Erythroblast (primary cell): ENCODE data around the gene COL12A1.
A peak's percentile ranks its signal among the peaks of the same experiment; 100 is the strongest.

Source experiments
- DNase-seq, 2 experiments: peaks; one replicate each; lab custom pipeline; 2025; lab: John Stamatoyannopoulos, UW
- GATA1 ChIP-seq: IDR thresholded peaks from 2 replicates; pipeline ENCODE4 v1.6.1; 2011; ENCODE audit warnings: low read depth, mild to moderate bottlenecking, control low read depth, low read length, moderate library complexity
- POLR2A ChIP-seq: IDR thresholded peaks from 2 replicates; pipeline ENCODE4 v1.6.1; 2011; ENCODE audit warnings: mild to moderate bottlenecking, low read length

Gene COL12A1

GRCh38 chr6:75154973-75155372, 50.9 kb downstream of the COL12A1 start:
- TF ChIP-seq GATA1 (no peak), POLR2A (no peak)
- DNase-seq: no peak

- no peak for DNase-seq
- TF ChIP-seq POLR2A (no peak), GATA1 (no peak)
These were observed 55.0 kb downstream of the COL12A1 start for GRCh38 chr6:75150685-75151412.

- DNase-seq: no peak
- TF ChIP-seq POLR2A (no peak), GATA1 (no peak)
These were observed 56.2 kb downstream of the COL12A1 start for GRCh38 chr6:75149696-75150095.

- no peak for DNase-seq
- no peak for TF ChIP-seq GATA1
- no peak for TF ChIP-seq POLR2A
These were observed 56.6 kb downstream of the COL12A1 start for GRCh38 chr6:75149240-75149639.

GRCh38 chr6:75147512-75147911, 58.3 kb downstream of the COL12A1 start:
- TF ChIP-seq GATA1 (no peak), POLR2A (no peak)
- DNase-seq: no peak

- no peak for TF ChIP-seq GATA1
These were observed 59.9 kb downstream of the COL12A1 start for GRCh38 chr6:75145976-75146375.

GRCh38 chr6:75145211-75145610, 60.6 kb downstream of the COL12A1 start:
- no peak for TF ChIP-seq POLR2A
- TF ChIP-seq GATA1: no peak
- DNase-seq: no peak

More at GRCh38 chr6:75145976-75146375, 59.9 kb downstream of the COL12A1 start:
- peak in 1 of 2 experiments; percentile 2 for DNase-seq

- TF ChIP-seq GATA1: no peak
- no peak for TF ChIP-seq POLR2A
- no peak for DNase-seq
These were observed 61.5 kb downstream of the COL12A1 start for GRCh38 chr6:75144386-75144785.

- TF ChIP-seq GATA1 (no peak), POLR2A (no peak)
- DNase-seq: no peak
These were observed 62.7 kb downstream of the COL12A1 start for GRCh38 chr6:75143191-75143590.

GRCh38 chr6:75142721-75143120, 63.1 kb downstream of the COL12A1 start:
- no peak for DNase-seq
- TF ChIP-seq POLR2A (no peak), GATA1 (no peak)

GRCh38 chr6:75135876-75136275, 70.0 kb downstream of the COL12A1 start:
- no peak for DNase-seq
- TF ChIP-seq POLR2A (no peak), GATA1 (no peak)

GRCh38 chr6:75135450-75135849, 70.4 kb downstream of the COL12A1 start:
- DNase-seq: no peak
- TF ChIP-seq GATA1 (no peak), POLR2A (no peak)

GRCh38 chr6:75130784-75131183, 75.1 kb downstream of the COL12A1 start:
- no peak for TF ChIP-seq GATA1
- no peak for TF ChIP-seq POLR2A
- no peak for DNase-seq

GRCh38 chr6:75128878-75129570, 76.8 kb downstream of the COL12A1 start:
- TF ChIP-seq POLR2A: no peak
- TF ChIP-seq GATA1: no peak
- no peak for DNase-seq

- TF ChIP-seq POLR2A: no peak
- no peak for TF ChIP-seq GATA1
- DNase-seq: no peak
These were observed 79.3 kb downstream of the COL12A1 start for GRCh38 chr6:75126518-75126917.
